B cell (primary cell): ENCODE data around the gene SPTY2D1. TPM values are rescaled to one million over a fixed set of nuclear protein-coding genes. Genes with fewer than 3 reads are reported as not detected.

Source experiments
- ATAC-seq: fragments of 200-7000 bp; cut with Tn5 transposase; one replicate; pipeline ENCODE4 v1.10.0; 2021; ENCODE audit warnings: low read depth, mild to moderate bottlenecking, moderate number of reproducible peaks, moderate library complexity
- CTCF ChIA-PET: fragments of 350-600 bp; sonication (Branson Sonifier 250); formaldehyde crosslinking; loops from one replicate; lab custom pipeline; 2021; ENCODE audit warnings: antibody characterized with exemption, inconsistent platforms; lab: Charles Lee
- POLR2A ChIA-PET: fragments of 350-600 bp; sonication (Branson Sonifier 250); formaldehyde crosslinking; loops from one replicate; lab custom pipeline; 2021; ENCODE audit warnings: antibody characterized with exemption; lab: Charles Lee
- DNase-seq: peaks from one replicate; pipeline ENCODE4 v3.0.0; 2013
- H2AFZ ChIP-seq: 2 replicates; pipeline ENCODE4 v1.6.1; 2012; ENCODE audit warnings: mild to moderate bottlenecking, low read depth, low read length; ENCODE audit not compliant: insufficient read depth, poor library complexity, severe bottlenecking
- H3K27ac ChIP-seq, 2 donors: 1 replicate in 1 of 2; 2 replicates in 1 of 2; pipeline ENCODE4 v1.5.1; 2012 to 2013; ENCODE audit warnings: low read length in 2 of 2, mild to moderate bottlenecking in 2 of 2, moderate library complexity in 1 of 2
- H3K27me3 ChIP-seq, 4 experiments: fragments of 200-600 bp in 1 of 4; sonication (generic) in 1 of 4; replicated peaks in 1 of 4; 1 replicate in 2 of 4; 2 replicates in 2 of 4; pipeline versions ENCODE4 v1.6.1 to v1.7.0; 2013 to 2016; ENCODE audit warnings: low read length in 3 of 4, mild to moderate bottlenecking in 2 of 4, mixed read lengths in 1 of 4, moderate library complexity in 1 of 4; ENCODE audit not compliant: insufficient read depth in 4 of 4, control insufficient read depth in 3 of 4; ENCODE audit errors: control extremely low read depth in 1 of 4
- H3K36me3 ChIP-seq, 2 experiments: replicated peaks in 1 of 2; 1 replicate in 1 of 2; 2 replicates in 1 of 2; pipeline versions ENCODE4 v1.6.1 to v1.7.1; 2013; ENCODE audit warnings: low read length in 1 of 2; ENCODE audit not compliant: insufficient read depth in 2 of 2, control insufficient read depth in 1 of 2; ENCODE audit errors: control extremely low read depth in 1 of 2, extremely low read depth in 1 of 2
- H3K4me1 ChIP-seq, 2 donors: fragments of 200-600 bp in 1 of 2; sonication (generic) in 1 of 2; 1 replicate in 1 of 2; 2 replicates in 1 of 2; pipeline versions ENCODE4 v1.5.1 to v1.6.1; 2013 to 2017; ENCODE audit warnings: low read length in 2 of 2; ENCODE audit not compliant: control insufficient read depth in 2 of 2, insufficient read depth in 2 of 2
- H3K4me2 ChIP-seq: replicated peaks from 2 replicates; pipeline ENCODE3; 2012; ENCODE audit warnings: mild to moderate bottlenecking, low read depth, low read length; ENCODE audit not compliant: poor library complexity, severe bottlenecking
- H3K4me3 ChIP-seq, 5 experiments: fragments of 200-600 bp in 1 of 5; sonication (generic) in 1 of 5; 1 replicate in 3 of 5; 2 replicates in 2 of 5; pipeline versions ENCODE4 v1.5.1 to v1.7.0; 2011 to 2016; ENCODE audit warnings: low read length in 4 of 5, mild to moderate bottlenecking in 4 of 5, low read depth in 2 of 5, control low read depth in 1 of 5, moderate library complexity in 1 of 5; ENCODE audit not compliant: insufficient read depth in 1 of 5; ENCODE audit errors: control extremely low read depth in 1 of 5, extremely low read depth in 1 of 5
- H3K79me2 ChIP-seq: fragments of 200-600 bp; sonication (generic); one replicate; pipeline ENCODE4 v1.6.0; 2016; ENCODE audit warnings: low read length; ENCODE audit not compliant: control insufficient read depth, insufficient read depth
- H3K9ac ChIP-seq: fragments of 200-600 bp; sonication (generic); 2 replicates; pipeline ENCODE4 v1.6.1; 2017; ENCODE audit warnings: mild to moderate bottlenecking, low read length, moderate library complexity
- H3K9me3 ChIP-seq, 3 donors: one replicate each; pipeline versions ENCODE4 v1.6.1 to v1.7.1; 2013; ENCODE audit warnings: low read length in 2 of 3; ENCODE audit not compliant: control insufficient read depth in 2 of 3, insufficient read depth in 1 of 3; ENCODE audit errors: control extremely low read depth in 1 of 3
- H4K20me1 ChIP-seq: 2 replicates; pipeline ENCODE4 v1.6.0; 2012; ENCODE audit warnings: mild to moderate bottlenecking, low read length; ENCODE audit not compliant: insufficient read depth, control insufficient read depth, poor library complexity, severe bottlenecking
- H3K27ac Mint-ChIP-seq: one replicate; pipeline ENCODE4 v1.8.0; 2021; ENCODE audit warnings: mixed read lengths
- H3K27me3 Mint-ChIP-seq: one replicate; pipeline ENCODE4 v1.8.0; 2021; ENCODE audit warnings: mixed read lengths
- H3K4me1 Mint-ChIP-seq: one replicate; pipeline ENCODE4 v1.8.0; 2021; ENCODE audit warnings: mixed read lengths
- H3K4me3 Mint-ChIP-seq: one replicate; pipeline ENCODE4 v1.8.0; 2021; ENCODE audit warnings: mixed read lengths
- H3K9me3 Mint-ChIP-seq: one replicate; pipeline ENCODE4 v1.8.0; 2022; ENCODE audit warnings: mixed read lengths; ENCODE audit not compliant: insufficient read depth
- CTCF ChIP-seq: fragments of 200-600 bp; IDR thresholded peaks from one replicate; pipeline ENCODE4 v1.8.0; 2022; ENCODE audit warnings: antibody characterized with exemption, mild to moderate bottlenecking
- EZH2 ChIP-seq: IDR thresholded peaks from 2 replicates; pipeline ENCODE4 v1.6.1; 2012; ENCODE audit warnings: borderline replicate concordance, low read depth, mild to moderate bottlenecking, moderate library complexity, low read length; ENCODE audit not compliant: insufficient read depth, poor library complexity, severe bottlenecking
- WGBS: methylation state at CpG from one replicate; pipeline ENCODE4 v1.1.5; 2013; ENCODE audit warnings: missing lambda C conversion rate; ENCODE audit not compliant: insufficient coverage; 5-methylcytosine and 5-hydroxymethylcytosine counted together
- intact Hi-C: fragments of 100-400 bp; cut with micrococcal nuclease; formaldehyde crosslinking; loops from one replicate; pipeline ENCODE4 v1.10.0; 2022
- polyA plus RNA-seq: library from polyadenylated mRNA; depleted of rRNA; stranded (reverse); fragments of >200 nt; gene quantifications from 2 replicates; pipeline ENCODE4 v1.2.3, GENCODE V29; 2012
- total RNA-seq, 2 donors: library from RNA; stranded (reverse); fragments of 120-200 nt in 1 of 2; gene quantifications; 1 replicate in 1 of 2; 2 replicates in 1 of 2; pipeline versions ENCODE4 v1.2.3 to v1.2.4, GENCODE V29; 2013 to 2022

SPTY2D1 gene
- total and polyA plus RNA-seq, 2 donors (not counting 1 experiment from before 2014, with no cell fraction given) = 4.7 to 17.8 TPM

- Histone ChIP-seq H3K4me3 (no peak overlapping the region), H3K27ac (no peak overlapping the region), H3K4me1 (no peaks in the 10 kb centered on the region), H2AFZ (no peak overlapping the region), H3K27me3 (no peaks in the 10 kb centered on the region), H3K4me2 (no peak overlapping the region), H3K9me3 (no peaks in the 10 kb centered on the region), H3K36me3 (no peaks in the 10 kb centered on the region), H4K20me1 (no peaks in the 10 kb centered on the region), H3K79me2 (no peaks in the 10 kb centered on the region), H3K9ac (no peak overlapping the region)
- TF ChIP-seq EZH2 = no peak
- no peak for TF ChIP-seq CTCF
- intact Hi-C loops = no loop called here
- Mint-ChIP-seq H3K27ac (no peak overlapping the region), H3K4me3 (no peak overlapping the region), H3K27me3 (peaks cover 30% of the 10 kb centered on the region), H3K9me3 (no peaks in the 10 kb centered on the region), H3K4me1 (no peaks in the 10 kb centered on the region)
- DNase-seq = no peak
- CTCF ChIA-PET = interaction anchor here (0.6 kb wide), 1 partner anchor 131 kb away, joined by 3 read pairs; no protein-coding TSS in a partner anchor
- no peak for ATAC-seq
- POLR2A ChIA-PET = no interaction called here
- WGBS = no CpG with 5 or more reads among the region's 1 CpG
These were observed 7.5 kb upstream of the SPTY2D1 start for GRCh38 chr11:18641677-18642076.
